ENCODE measurements around the gene CAP2.
"Not testable (repeated sequence)": the region's sequence is repeated elsewhere in the genome, so short reads cannot be mapped to it uniquely, and the experiment has no call there.

Gene CAP2

DNA sequence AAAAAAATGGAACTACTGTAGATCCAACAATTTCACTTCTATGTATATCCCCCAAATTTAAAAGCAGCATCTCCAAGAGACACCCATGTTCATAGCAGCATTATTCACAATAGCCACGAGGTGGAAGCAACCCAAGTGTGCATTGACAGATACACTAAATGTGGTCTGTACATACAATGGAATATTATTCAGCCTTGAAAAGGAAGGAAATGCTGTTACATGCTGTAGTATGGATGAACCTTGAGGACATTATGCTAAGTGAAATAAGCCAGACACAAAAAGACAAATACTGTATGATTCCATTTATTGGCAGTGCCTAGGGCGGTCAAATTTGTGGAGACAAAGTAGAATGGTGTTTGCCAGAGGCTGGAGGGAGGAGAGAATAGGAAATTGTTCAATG is 34.2 kb downstream of the CAP2 start:
- in situ Hi-C loops (cut with MboI; ENCODE audit: low pct_unique_long_range_greater_than_20kb, low sequenced_read_pairs, unreplicated experiment) = no loop called here
- DNase-seq (ENCODE audit: low spot score) = no peak
- TF ChIP-seq, protein P1, sequence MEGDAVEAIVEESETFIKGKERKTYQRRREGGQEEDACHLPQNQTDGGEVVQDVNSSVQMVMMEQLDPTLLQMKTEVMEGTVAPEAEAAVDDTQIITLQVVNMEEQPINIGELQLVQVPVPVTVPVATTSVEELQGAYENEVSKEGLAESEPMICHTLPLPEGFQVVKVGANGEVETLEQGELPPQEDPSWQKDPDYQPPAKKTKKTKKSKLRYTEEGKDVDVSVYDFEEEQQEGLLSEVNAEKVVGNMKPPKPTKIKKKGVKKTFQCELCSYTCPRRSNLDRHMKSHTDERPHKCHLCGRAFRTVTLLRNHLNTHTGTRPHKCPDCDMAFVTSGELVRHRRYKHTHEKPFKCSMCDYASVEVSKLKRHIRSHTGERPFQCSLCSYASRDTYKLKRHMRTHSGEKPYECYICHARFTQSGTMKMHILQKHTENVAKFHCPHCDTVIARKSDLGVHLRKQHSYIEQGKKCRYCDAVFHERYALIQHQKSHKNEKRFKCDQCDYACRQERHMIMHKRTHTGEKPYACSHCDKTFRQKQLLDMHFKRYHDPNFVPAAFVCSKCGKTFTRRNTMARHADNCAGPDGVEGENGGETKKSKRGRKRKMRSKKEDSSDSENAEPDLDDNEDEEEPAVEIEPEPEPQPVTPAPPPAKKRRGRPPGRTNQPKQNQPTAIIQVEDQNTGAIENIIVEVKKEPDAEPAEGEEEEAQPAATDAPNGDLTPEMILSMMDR (IDR thresholded peaks at IDR 0.05; ENCODE audit: extremely low read depth, insufficient read depth, missing control alignments) = no peak

DNA sequence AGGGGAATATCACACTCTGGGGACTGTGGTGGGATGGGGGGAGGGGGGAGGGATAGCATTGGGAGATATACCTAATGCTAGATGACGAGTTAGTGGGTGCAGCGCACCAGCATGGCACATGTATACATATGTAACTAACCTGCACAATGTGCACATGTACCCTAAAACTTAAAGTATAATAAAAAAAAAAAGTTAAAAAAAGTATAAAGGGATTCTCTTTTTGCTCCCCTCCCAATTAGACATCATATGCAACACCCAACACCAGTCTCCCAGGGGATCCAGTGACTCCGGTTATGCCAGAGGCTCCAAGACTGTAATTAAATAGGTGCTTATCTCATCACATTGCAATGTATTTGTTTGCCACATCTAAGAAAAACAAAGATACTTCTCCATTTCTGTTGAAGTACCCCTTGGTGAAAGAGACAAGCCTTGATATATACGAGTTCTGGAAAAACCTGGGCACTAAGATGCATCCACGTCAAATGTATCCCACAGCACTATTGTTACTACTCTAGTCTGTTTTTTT is 35.3 kb downstream of the CAP2 start:
- in situ Hi-C loops (cut with MboI; ENCODE audit: low pct_unique_long_range_greater_than_20kb, low sequenced_read_pairs, unreplicated experiment); DNase-seq (ENCODE audit: low spot score): not testable (repeated sequence)

DNA sequence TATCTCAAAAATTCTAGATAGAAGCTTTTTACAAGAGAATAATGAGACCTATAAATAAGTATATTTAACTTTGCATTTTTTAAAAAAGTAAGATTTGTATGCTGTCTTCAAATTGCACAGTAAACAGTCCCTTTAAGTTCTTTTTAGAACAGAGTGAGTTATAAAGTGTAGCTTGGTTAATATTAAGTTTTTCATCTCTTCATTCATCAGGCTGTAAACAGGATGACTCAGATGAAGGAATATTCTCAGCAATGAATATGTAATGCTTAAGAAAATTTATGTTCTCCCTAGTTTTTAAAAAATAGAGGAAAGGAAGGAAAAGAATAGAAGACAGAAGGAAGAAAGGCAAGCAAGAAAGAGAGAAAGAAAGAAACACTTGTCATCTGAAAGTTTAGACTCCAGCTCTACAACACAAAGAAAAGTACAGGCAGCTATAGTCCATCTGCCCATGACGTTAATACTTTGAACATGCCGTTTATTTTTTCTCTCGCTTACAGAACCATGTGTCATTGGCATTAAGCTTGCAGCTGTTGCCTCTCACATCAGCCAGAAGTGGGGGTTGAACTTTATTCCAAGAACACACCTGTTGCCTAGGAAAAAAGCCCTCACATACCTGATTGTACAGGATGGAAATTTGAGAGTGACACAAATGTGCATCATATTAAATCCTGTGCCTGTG is 36.1 kb downstream of the CAP2 start:
- TF ChIP-seq, protein P1 (IDR thresholded peaks at IDR 0.05; ENCODE audit: extremely low read depth, insufficient read depth, missing control alignments) = no peak
- no peak for DNase-seq (ENCODE audit: low spot score)
- in situ Hi-C loops (cut with MboI; ENCODE audit: low pct_unique_long_range_greater_than_20kb, low sequenced_read_pairs, unreplicated experiment) = no loop called here

DNA sequence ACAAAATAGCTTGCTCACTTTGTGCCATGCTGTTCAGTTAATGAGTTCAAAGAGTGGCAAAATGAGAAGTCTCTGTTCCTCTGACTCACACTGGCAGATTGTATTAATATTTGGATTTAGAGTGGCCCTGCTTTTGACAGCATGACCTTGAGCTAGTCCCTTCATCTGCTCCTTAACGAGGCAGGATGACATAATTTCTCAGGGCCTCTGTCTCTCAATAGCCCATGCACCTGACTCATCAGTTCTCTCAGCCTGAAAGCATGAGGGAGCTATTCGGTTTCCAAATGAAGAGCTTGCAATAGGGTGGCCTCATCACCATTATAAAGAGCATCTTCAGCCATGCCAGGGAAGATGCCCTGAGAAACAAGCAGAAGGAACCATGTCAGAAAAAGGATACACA is 38.2 kb downstream of the CAP2 start:
- in situ Hi-C loops (cut with MboI; ENCODE audit: low pct_unique_long_range_greater_than_20kb, low sequenced_read_pairs, unreplicated experiment) = no loop called here
- DNase-seq (ENCODE audit: low spot score) = no peak
- TF ChIP-seq, protein P1 (IDR thresholded peaks at IDR 0.05; ENCODE audit: extremely low read depth, insufficient read depth, missing control alignments) = no peak

DNA sequence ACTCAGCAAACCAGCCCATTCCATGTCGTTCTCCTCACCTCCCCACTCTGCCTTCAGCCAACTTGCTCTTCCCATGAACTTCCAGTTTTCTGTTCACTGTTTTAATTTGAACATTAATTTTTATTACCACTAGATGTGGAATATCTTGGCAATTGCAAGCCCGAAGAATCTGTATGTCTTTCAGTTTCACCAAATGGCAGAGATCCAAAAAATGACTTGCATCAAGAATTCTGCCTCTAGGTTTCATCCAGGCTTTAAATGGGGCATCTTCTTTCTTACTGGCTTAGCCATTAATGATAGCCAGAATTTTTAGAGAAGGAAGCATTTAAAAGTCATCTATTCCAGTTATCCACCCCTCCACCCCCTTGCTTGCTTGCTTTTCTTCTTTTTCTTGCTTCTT is 39.0 kb downstream of the CAP2 start:
- in situ Hi-C loops (cut with MboI; ENCODE audit: low pct_unique_long_range_greater_than_20kb, low sequenced_read_pairs, unreplicated experiment) = no loop called here
- DNase-seq (ENCODE audit: low spot score) = no peak
- TF ChIP-seq, protein P1 (IDR thresholded peaks at IDR 0.05; ENCODE audit: extremely low read depth, insufficient read depth, missing control alignments) = no peak

DNA sequence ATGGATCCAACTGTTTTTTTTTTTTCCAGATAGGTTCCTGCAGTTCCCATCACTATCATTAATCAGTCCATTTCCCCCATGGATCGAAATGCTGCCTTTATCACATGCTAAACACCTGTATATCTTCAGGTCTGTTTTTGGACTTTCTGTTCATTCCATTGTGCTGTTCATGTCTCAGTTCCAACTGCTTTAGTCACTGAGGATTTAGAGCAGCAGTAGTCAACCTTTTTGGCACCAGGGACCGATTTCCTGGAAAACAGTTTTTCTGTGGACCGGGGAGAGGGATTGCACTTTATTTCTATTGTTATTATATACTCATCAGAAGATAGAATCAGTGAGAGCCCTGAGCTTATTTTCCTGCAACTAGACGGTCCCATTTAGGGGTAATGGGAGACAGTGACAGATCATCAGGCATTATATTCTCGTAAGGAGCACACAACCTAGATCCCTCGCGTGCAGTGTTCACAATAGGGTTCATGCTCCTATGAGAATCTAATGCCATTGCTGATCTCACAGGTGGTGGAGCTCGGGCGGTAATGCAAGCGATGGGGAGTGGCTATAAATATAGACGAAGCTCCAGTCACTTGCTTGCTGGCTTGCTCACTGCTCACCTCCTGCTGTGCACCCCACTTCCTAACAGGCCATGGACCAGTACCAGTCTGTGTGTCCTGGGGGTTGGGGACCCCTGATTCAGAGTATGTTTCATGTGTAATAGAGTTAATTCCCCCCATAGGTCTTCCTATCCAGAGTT is 46.0 kb downstream of the CAP2 start:
- DNase-seq (ENCODE audit: low spot score) = no peak
- in situ Hi-C loops (cut with MboI; ENCODE audit: low pct_unique_long_range_greater_than_20kb, low sequenced_read_pairs, unreplicated experiment) = no loop called here
- TF ChIP-seq, protein P1 (IDR thresholded peaks at IDR 0.05; ENCODE audit: extremely low read depth, insufficient read depth, missing control alignments) = no peak

DNA sequence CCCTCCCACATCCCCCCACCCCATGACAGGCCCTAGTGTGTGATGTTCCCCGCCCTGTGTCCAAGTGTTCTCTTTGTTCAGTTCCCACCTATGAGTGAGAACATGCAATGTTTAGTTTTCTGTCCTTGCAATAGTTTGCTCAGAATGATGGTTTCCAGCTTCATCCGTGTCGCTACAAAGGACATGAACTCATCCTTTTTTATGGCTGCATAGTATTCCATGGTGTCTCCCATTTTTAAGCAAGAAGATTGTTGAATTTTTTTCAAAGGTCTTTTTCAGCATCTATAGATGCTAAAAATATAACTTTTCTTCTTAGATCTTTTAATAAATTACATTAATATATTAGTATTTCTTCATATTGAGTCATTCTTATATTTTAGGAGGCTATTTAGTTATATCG is 47.4 kb downstream of the CAP2 start:
- DNase-seq (ENCODE audit: low spot score); in situ Hi-C loops (cut with MboI; ENCODE audit: low pct_unique_long_range_greater_than_20kb, low sequenced_read_pairs, unreplicated experiment): not testable (repeated sequence)

Data from GM13977 (cell line).